Measurements from ENCODE around the gene TNRC6C.

GRCh38 chr17:78012428-78012827, 53.9 kb downstream of the TNRC6C start:
- TF ChIP-seq CTCF (IDR thresholded peaks at IDR 0.05), result no peak
- no peak for TF ChIP-seq POLR2A (IDR thresholded peaks at IDR 0.05)
- TF ChIP-seq POLR2AphosphoS5 (IDR thresholded peaks at IDR 0.05), result no peak

Data from breast epithelium (tissue), 3 donors.